HCT116 (cell line): ENCODE data around the gene TBCD. TPM values are rescaled to one million over a fixed set of nuclear protein-coding genes. Genes with fewer than 3 reads are reported as not detected.

ENCODE experiments used
- ATAC-seq: fragments of 200-7000 bp; cut with Tn5 transposase; 2 replicates; pipeline ENCODE4 v1.9.1; 2020; ENCODE audit warnings: mild to moderate bottlenecking, moderate library complexity
- BruUV-seq: library from RNA; stranded (reverse); fragments of 400-500 nt; replicated peaks from 2 replicates; lab custom pipeline; 2021; lab: Mats Ljungman, UMichigan
- CTCF ChIA-PET: fragments of 300-600 bp; sonication (Branson Sonifier 250); formaldehyde crosslinking; loops from one replicate; lab custom pipeline; 2021; ENCODE audit warnings: antibody characterized with exemption; lab: Charles Lee
- POLR2A ChIA-PET: fragments of 300-600, 350-600 bp; sonication (Branson Sonifier 250); formaldehyde crosslinking; loops from one replicate; lab custom pipeline; 2021; ENCODE audit warnings: antibody characterized with exemption; lab: Charles Lee
- RAD21 ChIA-PET, 2 experiments: fragments of 300-600 bp; sonication (Branson Sonifier 250); formaldehyde crosslinking; loops; one replicate each; lab custom pipeline; 2023; ENCODE audit warnings: low total read pairs in 2 of 2; ENCODE audit not compliant: uncharacterized antibody in 2 of 2, unreplicated experiment in 2 of 2, low non-redundant PET in 1 of 2; lab: Charles Lee
- DNase-seq: peaks from one replicate; pipeline ENCODE4 v3.0.0-alpha.2; 2010; ENCODE audit warnings: low read depth, low spot score
- H2AFZ ChIP-seq: fragments of 200-600 bp; shearing (Covaris generic), sonication (generic); 2 replicates; pipeline ENCODE4 v1.6.1; 2017; ENCODE audit warnings: low read depth, mixed run types, mixed read lengths, antibody characterized with exemption, low read length; ENCODE audit not compliant: poor library complexity, severe bottlenecking
- H3K27ac ChIP-seq: 2 replicates; pipeline ENCODE4 v1.5.1; 2012; ENCODE audit warnings: low read depth, low read length
- H3K27me3 ChIP-seq: fragments of 200-600 bp; sonication (generic); 2 replicates; pipeline ENCODE4 v1.6.1; 2016; ENCODE audit warnings: mixed run types, low read length, mixed read lengths; ENCODE audit not compliant: insufficient read depth
- H3K36me3 ChIP-seq, 2 experiments: fragments of 200-500 bp in 1 of 2; fragments of 200-600 bp in 1 of 2; sonication (Bioruptor generic) in 1 of 2; sonication (generic) in 1 of 2; 2 replicates each; pipeline versions ENCODE4 v1.5.1 to v1.6.1; 2014 to 2016; ENCODE audit warnings: low read length in 2 of 2, inconsistent platforms in 1 of 2, mixed read lengths in 1 of 2, mixed run types in 1 of 2; ENCODE audit not compliant: insufficient read depth in 2 of 2, control insufficient read depth in 1 of 2
- H3K4me1 ChIP-seq, 2 experiments: fragments of 200-600 bp in 1 of 2; sonication (generic) in 1 of 2; 2 replicates each; pipeline versions ENCODE4 v1.5.1 to v1.6.1; 2012 to 2017; ENCODE audit warnings: low read length in 2 of 2, inconsistent platforms in 1 of 2, mild to moderate bottlenecking in 1 of 2, mixed read lengths in 1 of 2, mixed run types in 1 of 2, moderate library complexity in 1 of 2; ENCODE audit not compliant: insufficient read depth in 2 of 2, control insufficient read depth in 1 of 2
- H3K4me2 ChIP-seq: fragments of 200-600 bp; sonication (generic); 2 replicates; pipeline ENCODE4 v1.6.1; 2017; ENCODE audit warnings: mixed run types, low read length, mixed read lengths
- H3K4me3 ChIP-seq, 2 experiments: fragments of 200-600 bp in 1 of 2; sonication (generic) in 1 of 2; replicated peaks in 1 of 2; 2 replicates each; pipeline ENCODE4 v1.5.1; 2011 to 2016; ENCODE audit warnings: low read length in 2 of 2, control low read depth in 1 of 2, low read depth in 1 of 2, mild to moderate bottlenecking in 1 of 2, mixed read lengths in 1 of 2, mixed run types in 1 of 2
- H3K79me2 ChIP-seq: fragments of 200-600 bp; sonication (generic); 2 replicates; pipeline ENCODE4 v1.6.1; 2017; ENCODE audit warnings: mild to moderate bottlenecking, mixed run types, low read length, moderate library complexity, mixed read lengths; ENCODE audit not compliant: insufficient read depth
- H3K9ac ChIP-seq: fragments of 200-600 bp; sonication (generic); 2 replicates; pipeline ENCODE4 v1.6.1; 2016; ENCODE audit warnings: low read length, mixed read lengths
- H3K9me2 ChIP-seq: fragments of 200-600 bp; sonication (generic), shearing (Covaris generic); 2 replicates; pipeline ENCODE4 v1.6.1; 2017; ENCODE audit warnings: mixed run types, mild to moderate bottlenecking, moderate library complexity; ENCODE audit not compliant: insufficient read depth
- H3K9me3 ChIP-seq, 2 experiments: fragments of 200-500 bp in 1 of 2; fragments of 200-600 bp in 1 of 2; sonication (Bioruptor generic) in 1 of 2; sonication (generic) in 1 of 2; 2 replicates each; pipeline ENCODE4 v1.6.1; 2014 to 2017; ENCODE audit warnings: low read length in 2 of 2, mixed read lengths in 2 of 2, inconsistent platforms in 1 of 2, low read depth in 1 of 2, mild to moderate bottlenecking in 1 of 2, mixed run types in 1 of 2, moderate library complexity in 1 of 2; ENCODE audit not compliant: control insufficient read depth in 1 of 2, insufficient read depth in 1 of 2
- H4K20me1 ChIP-seq: fragments of 200-600 bp; sonication (generic), shearing (Covaris generic); 2 replicates; pipeline ENCODE4 v1.6.1; 2017; ENCODE audit warnings: mixed run types, mild to moderate bottlenecking, moderate library complexity; ENCODE audit not compliant: insufficient read depth
- ATF3 ChIP-seq: IDR thresholded peaks from 2 replicates; pipeline ENCODE4 v1.6.1; 2012
- CEBPB ChIP-seq: IDR thresholded peaks from 2 replicates; pipeline ENCODE4 v1.6.1; 2012; ENCODE audit warnings: low read depth
- EZH2 ChIP-seq: fragments of 200-600 bp; sonication (generic); IDR thresholded peaks from 2 replicates; pipeline ENCODE4 v1.6.1; 2017; ENCODE audit warnings: antibody characterized with exemption, mixed run types
- FOSL1 ChIP-seq: IDR thresholded peaks from 2 replicates; pipeline ENCODE4 v1.6.1; 2012; ENCODE audit warnings: low read depth
- JUND ChIP-seq: IDR thresholded peaks from 2 replicates; pipeline ENCODE4 v1.6.1; 2012
- MAX ChIP-seq: IDR thresholded peaks from 2 replicates; pipeline ENCODE4 v1.6.1; 2012
- SIN3A ChIP-seq: IDR thresholded peaks from 2 replicates; pipeline ENCODE4 v1.6.1; 2012; ENCODE audit warnings: low read depth
- SP1 ChIP-seq: IDR thresholded peaks from 2 replicates; pipeline ENCODE4 v1.6.1; 2012; ENCODE audit warnings: low read depth
- TCF7L2 ChIP-seq: IDR thresholded peaks from 2 replicates; pipeline ENCODE4 v1.7.0; 2011; ENCODE audit warnings: borderline replicate concordance, inconsistent platforms; ENCODE audit not compliant: insufficient read depth, insufficient read length; ENCODE audit errors: extremely low read depth
- YY1 ChIP-seq: IDR thresholded peaks from 2 replicates; pipeline ENCODE4 v1.6.1; 2011; ENCODE audit warnings: low read length, low read depth, moderate library complexity, mild to moderate bottlenecking; ENCODE audit not compliant: insufficient replicate concordance; ENCODE audit errors: extremely low read depth
- ZFX ChIP-seq: fragments of 450-650 bp; IDR thresholded peaks from 2 replicates; pipeline ENCODE4 v1.6.1; 2017
- ZNF274 ChIP-seq: fragments of 200-500 bp; sonication (Bioruptor generic); IDR thresholded peaks from 2 replicates; pipeline ENCODE4 v1.6.1; 2014; ENCODE audit warnings: mild to moderate bottlenecking, low read depth, low read length, inconsistent platforms
- intact Hi-C: fragments of 100-400 bp; cut with micrococcal nuclease; formaldehyde crosslinking; loops from 2 replicates; pipeline ENCODE4 v1.10.0; 2022
- total RNA-seq: library from RNA; stranded (reverse); gene quantifications from one replicate; pipeline ENCODE4 v1.2.1, GENCODE V29; 2021; ENCODE audit not compliant: unreplicated experiment

The TBCD gene
- total RNA-seq, 1 experiment from 2014 or later, result 152 TPM

- H3K4me2 ChIP-seq, result no peak overlapping the region
- no peaks in the 10 kb centered on the region for H4K20me1 ChIP-seq
- H3K36me3 ChIP-seq, result peaks cover 2 to 29% of the 10 kb centered on the region in 2 experiments; a peak in 2 of 4 replicates
- 0 out of 2 replicates have a peak, but pooled peaks cover 3% of the 10 kb centered on the region for H3K79me2 ChIP-seq
- ChIA-PET RAD21 (no interaction called here), CTCF (no interaction called here), POLR2A (no interaction called here)
- TF ChIP-seq ATF3 (no peak), ZFX (0 out of 2 replicates have a peak, but pooled peaks have one; percentile 10)
- ATAC-seq (no peak), DNase-seq (no peak)
- no peaks in the 10 kb centered on the region for H3K27me3 ChIP-seq
- no peaks in the 10 kb centered on the region for H3K9me2 ChIP-seq
- BruUV-seq, result no TSS peak
- H2AFZ ChIP-seq, result no peak overlapping the region
- H3K9me3 ChIP-seq, result no peaks in the 10 kb centered on the region
- intact Hi-C loops, result no loop called here
- H3K27ac ChIP-seq, result no peak overlapping the region
- no peak overlapping the region for H3K4me3 ChIP-seq
- no peaks in the 10 kb centered on the region for H3K4me1 ChIP-seq
- no peak overlapping the region for H3K9ac ChIP-seq
These were observed 59.0 kb downstream of the TBCD start for GRCh38 chr17:82810644-82811430.

GRCh38 chr17:82812058-82812457, 60.2 kb downstream of the TBCD start:
- H3K9me3 ChIP-seq, result no peaks in the 10 kb centered on the region
- no peak for DNase-seq
- intact Hi-C loops, result no loop called here
- H3K9ac ChIP-seq, result no peak overlapping the region
- peaks cover 6 to 32% of the 10 kb centered on the region in 2 experiments for H3K36me3 ChIP-seq
- H2AFZ ChIP-seq, result no peak overlapping the region
- H3K79me2 ChIP-seq, result 0 out of 2 replicates have a peak, but pooled peaks cover 3% of the 10 kb centered on the region
- ChIA-PET CTCF (no interaction called here), RAD21 (no interaction called here), POLR2A (no interaction called here)
- no peak overlapping the region for H3K4me3 ChIP-seq
- TF ChIP-seq TCF7L2, result no peak
- TF ChIP-seq FOSL1, result no peak
- TF ChIP-seq JUND, result no peak
- no peak for TF ChIP-seq CEBPB
- TF ChIP-seq ATF3, result no peak
- TF ChIP-seq SP1, result no peak
- TF ChIP-seq SIN3A, result no peak
- TF ChIP-seq MAX, result no peak
- no peak for TF ChIP-seq ZNF274
- TF ChIP-seq EZH2, result no peak
- no peak for TF ChIP-seq ZFX
- TF ChIP-seq YY1, result no peak
- no peaks in the 10 kb centered on the region for H3K27me3 ChIP-seq
- H3K27ac ChIP-seq, result no peak overlapping the region
- no peak overlapping the region for H3K4me2 ChIP-seq
- no peaks in the 10 kb centered on the region for H3K4me1 ChIP-seq
- no peak for ATAC-seq
- H3K9me2 ChIP-seq, result no peaks in the 10 kb centered on the region
- H4K20me1 ChIP-seq, result no peaks in the 10 kb centered on the region
- BruUV-seq, result no TSS peak
